K562 (cell line): ENCODE measurements around the gene GALR3. TPM values are rescaled to one million over a fixed set of nuclear protein-coding genes. Genes with fewer than 3 reads are reported as not detected.

Experiments used
- ARHGAP35 ChIP-seq: fragments of 450-650 bp; IDR thresholded peaks from 2 replicates; pipeline ENCODE4 v1.6.1; 2018; ENCODE audit not compliant: partially characterized antibody
- ARID4B ChIP-seq: sonication (generic); formaldehyde crosslinking; IDR thresholded peaks from 2 replicates; pipeline ENCODE4 v1.8.0; 2022; ENCODE audit warnings: mild to moderate bottlenecking, missing genetic modification reagents
- HDAC1 ChIP-seq, 2 experiments: fragments of 450-650 bp; IDR thresholded peaks; 2 replicates each; pipeline ENCODE4 v1.6.1; 2016 to 2017; ENCODE audit warnings: inconsistent platforms in 1 of 2, mild to moderate bottlenecking in 1 of 2, moderate library complexity in 1 of 2
- PRPF4 ChIP-seq: fragments of 200-400 bp; formaldehyde crosslinking; IDR thresholded peaks from one replicate; pipeline ENCODE4 v1.6.1; 2017; ENCODE audit warnings: low read length, low read depth, mild to moderate bottlenecking; ENCODE audit not compliant: insufficient read depth, poor library complexity, severe bottlenecking
- XRCC5 ChIP-seq: fragments of 200-400 bp; formaldehyde crosslinking; IDR thresholded peaks from 2 replicates; pipeline ENCODE4 v1.6.1; 2017; ENCODE audit warnings: low read depth, mild to moderate bottlenecking, low read length
- polyA plus RNA-seq, 8 experiments: library from polyadenylated mRNA; depleted of rRNA in 4 of 8; stranded (reverse) in 5 of 8; unstranded in 3 of 8; fragments of >200 nt; fragmentation: Nextera tagmentation in 2 of 8; fragmentation: Illumina TruSeq in 1 of 8; extraction: Ambion mirVana in 2 of 8; extraction: Trizol in 1 of 8; gene quantifications; 2 replicates each; pipeline versions ENCODE4 v1.2.1 to v1.2.3, GENCODE V29; 2011 to 2014; ENCODE audit warnings: inconsistent platforms in 1 of 8, missing spikeins in 1 of 8
- total RNA-seq, 7 experiments: library from RNA; depleted of rRNA in 6 of 7; stranded (reverse); fragments of >200 nt in 6 of 7; fragmentation: Illumina TruSeq in 2 of 7; extraction: Trizol in 2 of 7; gene quantifications; 2 replicates each; pipeline versions ENCODE4 v1.2.1 to v1.2.3, GENCODE V29; 2011 to 2021; ENCODE audit warnings: low replicate concordance in 1 of 7

GALR3 gene
- total and polyA plus RNA-seq, 9 of the 15 experiments (the other 6 are each of a cell fraction or from before 2014, with no cell fraction given): 0.13 TPM; not detected in 8

DNA sequence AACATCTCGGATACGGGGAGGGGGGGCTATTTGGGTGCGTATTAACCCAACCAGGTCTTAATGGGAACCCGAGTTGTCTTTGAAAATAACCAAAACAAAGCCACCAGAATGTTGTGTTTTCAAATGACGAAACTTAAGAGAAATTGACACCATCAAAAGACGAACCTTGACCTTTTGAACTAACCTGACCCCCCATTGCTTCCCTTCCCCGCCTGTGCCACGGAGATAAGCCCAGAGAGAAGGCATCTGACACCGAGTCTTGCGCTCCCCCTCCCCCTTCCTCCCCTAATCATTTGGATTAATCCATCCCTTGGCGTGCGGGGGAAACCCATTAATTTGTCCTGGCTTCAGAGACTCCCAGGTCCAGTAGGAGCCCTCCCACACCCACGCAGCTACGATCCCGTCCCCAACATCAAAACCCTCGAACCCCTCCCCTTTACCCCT lies 20.0 kb upstream of the GALR3 start (continued):
- 0 out of 2 replicates have a peak, but pooled peaks have one; percentile 37 for TF ChIP-seq ARID4B (CRISPR knock-in tag)
- peak in 1 of 2 experiments; percentile 73; a peak in 2 of 4 replicates for TF ChIP-seq HDAC1 (IDR thresholded peaks at IDR 0.05)
- no peak for TF ChIP-seq PRPF4
- no peak for TF ChIP-seq XRCC5
- TF ChIP-seq ARHGAP35: no peak
